Activated CD8-positive, alpha-beta T cell treated with anti-CD3 and anti-CD28 coated beads, Interleukin-2, amount 10 ng/mL, durations not matched to agents 7 days and 5 days (primary cell): ENCODE results near the gene ZNF787. TPM values are rescaled to one million over a fixed set of nuclear protein-coding genes. Genes with fewer than 3 reads are reported as not detected.
A peak's percentile ranks its signal among the peaks of the same experiment; 100 is the strongest.

ENCODE experiments used
- ATAC-seq: fragments of 150-1000 bp; cut with Tn5 transposase; one replicate; pipeline ENCODE4 v1.10.0; 2021; ENCODE audit warnings: moderate library complexity
- CTCF ChIA-PET: fragments of 350-600 bp; sonication (Branson Sonifier 250); formaldehyde crosslinking; loops from one replicate; lab custom pipeline; 2021; ENCODE audit warnings: antibody characterized with exemption; lab: Charles Lee
- POLR2A ChIA-PET: fragments of 350-600 bp; sonication (Branson Sonifier 250); formaldehyde crosslinking; loops from one replicate; lab custom pipeline; 2021; ENCODE audit warnings: antibody characterized with exemption; lab: Charles Lee
- DNase-seq: peaks from one replicate; pipeline ENCODE4 v3.0.0-alpha.2; 2020
- H3K27ac Mint-ChIP-seq: one replicate; pipeline ENCODE4 v1.8.0; 2021; ENCODE audit warnings: mild to moderate bottlenecking, mixed read lengths
- H3K27me3 Mint-ChIP-seq: one replicate; pipeline ENCODE4 v1.8.0; 2021; ENCODE audit warnings: low read depth, mixed read lengths
- H3K36me3 Mint-ChIP-seq: one replicate; pipeline ENCODE4 v1.8.0; 2021; ENCODE audit warnings: low read depth, mixed read lengths
- H3K4me1 Mint-ChIP-seq: one replicate; pipeline ENCODE4 v1.8.0; 2021; ENCODE audit warnings: low read depth, mixed read lengths
- H3K4me3 Mint-ChIP-seq: one replicate; pipeline ENCODE4 v1.8.0; 2021; ENCODE audit warnings: mild to moderate bottlenecking, mixed read lengths
- H3K9me3 Mint-ChIP-seq: one replicate; pipeline ENCODE4 v1.8.0; 2022; ENCODE audit warnings: mixed read lengths; ENCODE audit not compliant: insufficient read depth
- total RNA-seq, 2 experiments: library from RNA; stranded (reverse); gene quantifications; one replicate each; pipeline ENCODE4 v1.2.3, GENCODE V29; 2021

ZNF787 gene
- total RNA-seq, 2 experiments from 2014 or later: 30.4 to 31.3 TPM

GRCh38 chr19:56117889-56118288, 3.2 kb downstream of the ZNF787 start:
- Mint-ChIP-seq H3K27me3 (no peaks in the 10 kb centered on the region), H3K4me1 (peaks cover 48% of the 10 kb centered on the region), H3K9me3 (no peaks in the 10 kb centered on the region), H3K27ac (peak overlapping the region; percentile 69), H3K36me3 (peaks cover 9% of the 10 kb centered on the region), H3K4me3 (no peak overlapping the region)
- DNase-seq: no peak
- ChIA-PET CTCF (no interaction called here), POLR2A (interaction anchor here (1.4 kb wide), 1 partner anchor 23 kb away, joined by 3 read pairs; the partner anchor contains the start of gene ZNF444)
- no peak for ATAC-seq

- H3K4me1 Mint-ChIP-seq: peaks cover 51% of the 10 kb centered on the region
- H3K36me3 Mint-ChIP-seq: peaks cover 9% of the 10 kb centered on the region
- ATAC-seq (no peak), DNase-seq (no peak)
- POLR2A ChIA-PET: interaction anchor here (1.4 kb wide), 1 partner anchor 24 kb away, joined by 3 read pairs; the partner anchor contains the start of gene ZNF444
- H3K9me3 Mint-ChIP-seq: no peaks in the 10 kb centered on the region
- H3K27ac Mint-ChIP-seq: peak overlapping the region; percentile 69
- H3K27me3 Mint-ChIP-seq: no peaks in the 10 kb centered on the region
- CTCF ChIA-PET: no interaction called here
- no peak overlapping the region for H3K4me3 Mint-ChIP-seq
Observed at GRCh38 chr19:56117376-56117884, 3.7 kb downstream of the ZNF787 start.

- Mint-ChIP-seq H3K4me1 (peaks cover 51% of the 10 kb centered on the region), H3K4me3 (no peak overlapping the region), H3K27me3 (no peaks in the 10 kb centered on the region), H3K27ac (no peak overlapping the region), H3K36me3 (peaks cover 9% of the 10 kb centered on the region), H3K9me3 (no peaks in the 10 kb centered on the region)
- ATAC-seq (no peak), DNase-seq (no peak)
- ChIA-PET CTCF (no interaction called here), POLR2A (no interaction called here)
Observed at GRCh38 chr19:56116606-56117005, 4.5 kb downstream of the ZNF787 start.

GRCh38 chr19:56115490-56115889, 5.6 kb downstream of the ZNF787 start:
- POLR2A ChIA-PET: no interaction called here
- CTCF ChIA-PET: no interaction called here
- no peaks in the 10 kb centered on the region for H3K27me3 Mint-ChIP-seq

GRCh38 chr19:56114778-56115110, 6.4 kb downstream of the ZNF787 start:
- ATAC-seq (no peak), DNase-seq (no peak)
- Mint-ChIP-seq H3K9me3 (no peaks in the 10 kb centered on the region), H3K36me3 (peaks cover 4% of the 10 kb centered on the region), H3K4me3 (no peak overlapping the region), H3K27me3 (no peaks in the 10 kb centered on the region), H3K4me1 (peaks cover 48% of the 10 kb centered on the region), H3K27ac (peak overlapping the region; percentile 62)
- CTCF ChIA-PET: no interaction called here
- POLR2A ChIA-PET: no interaction called here

More at GRCh38 chr19:56115490-56115889, 5.6 kb downstream of the ZNF787 start:
- ATAC-seq (no peak), DNase-seq (no peak)
- Mint-ChIP-seq H3K4me3 (no peak overlapping the region), H3K27ac (no peak overlapping the region), H3K4me1 (peaks cover 53% of the 10 kb centered on the region), H3K9me3 (no peaks in the 10 kb centered on the region), H3K36me3 (peaks cover 9% of the 10 kb centered on the region)

- no peaks in the 10 kb centered on the region for H3K9me3 Mint-ChIP-seq
- peaks cover 45% of the 10 kb centered on the region for H3K4me1 Mint-ChIP-seq
- DNase-seq (no peak), ATAC-seq (no peak)
- H3K36me3 Mint-ChIP-seq: peaks cover 1% of the 10 kb centered on the region
- POLR2A ChIA-PET: interaction anchor here (0.6 kb wide), 1 partner anchor 40 kb away, joined by 4 read pairs; no protein-coding TSS in a partner anchor
- H3K27ac Mint-ChIP-seq: peak overlapping the region; percentile 34
- H3K27me3 Mint-ChIP-seq: no peaks in the 10 kb centered on the region
- no peak overlapping the region for H3K4me3 Mint-ChIP-seq
- CTCF ChIA-PET: no interaction called here
Observed at GRCh38 chr19:56114051-56114777, 6.9 kb downstream of the ZNF787 start.

GRCh38 chr19:56113074-56113632, 7.9 kb downstream of the ZNF787 start:
- Mint-ChIP-seq H3K36me3 (peaks cover 1% of the 10 kb centered on the region), H3K9me3 (no peaks in the 10 kb centered on the region), H3K27me3 (no peaks in the 10 kb centered on the region), H3K27ac (no peak overlapping the region), H3K4me3 (no peak overlapping the region), H3K4me1 (peaks cover 45% of the 10 kb centered on the region)
- no peak for ATAC-seq
- POLR2A ChIA-PET: no interaction called here
- CTCF ChIA-PET: no interaction called here
- DNase-seq: no peak

GRCh38 chr19:56112313-56112709, 8.8 kb downstream of the ZNF787 start:
- CTCF ChIA-PET: interaction anchor here (0.9 kb wide), 1 partner anchor 30 kb away, joined by 3 read pairs; no protein-coding TSS in a partner anchor
- Mint-ChIP-seq H3K27ac (peak overlapping the region; percentile 34), H3K4me1 (peaks cover 44% of the 10 kb centered on the region), H3K36me3 (no peaks in the 10 kb centered on the region), H3K27me3 (no peaks in the 10 kb centered on the region), H3K4me3 (no peak overlapping the region), H3K9me3 (no peaks in the 10 kb centered on the region)
- ATAC-seq: no peak
- no peak for DNase-seq
- POLR2A ChIA-PET: interaction anchor here (0.8 to 0.9 kb wide), 2 partner anchors 8 to 31 kb away, joined by 3 to 5 read pairs; partner anchors contain the start of gene ZNF787

GRCh38 chr19:56111601-56112312, 9.3 kb downstream of the ZNF787 start:
- no peaks in the 10 kb centered on the region for H3K27me3 Mint-ChIP-seq
- no peaks in the 10 kb centered on the region for H3K9me3 Mint-ChIP-seq
- H3K4me3 Mint-ChIP-seq: no peak overlapping the region
- no peaks in the 10 kb centered on the region for H3K36me3 Mint-ChIP-seq
- peak; percentile 65 for DNase-seq
- peak; percentile 82 for ATAC-seq
- CTCF ChIA-PET: interaction anchor here (0.9 to 1.1 kb wide), 2 partner anchors 30 to 43 kb away, joined by 3 read pairs; no protein-coding TSS in a partner anchor
- H3K27ac Mint-ChIP-seq: peak overlapping the region; percentile 46
- peaks cover 49% of the 10 kb centered on the region for H3K4me1 Mint-ChIP-seq
- POLR2A ChIA-PET: interaction anchor here (0.8 to 0.9 kb wide), 2 partner anchors 8 to 31 kb away, joined by 3 to 5 read pairs; partner anchors contain the start of gene ZNF787

- H3K4me1 Mint-ChIP-seq: peaks cover 56% of the 10 kb centered on the region
- ATAC-seq: no peak
- no peaks in the 10 kb centered on the region for H3K9me3 Mint-ChIP-seq
Observed at GRCh38 chr19:56110515-56111448, 10.3 kb downstream of the ZNF787 start.

GRCh38 chr19:56109226-56109625, 11.9 kb downstream of the ZNF787 start:
- H3K27me3 Mint-ChIP-seq: no peaks in the 10 kb centered on the region
- no peak for ATAC-seq
- ChIA-PET POLR2A (no interaction called here), CTCF (no interaction called here)
- H3K4me3 Mint-ChIP-seq: no peak overlapping the region
- H3K9me3 Mint-ChIP-seq: no peaks in the 10 kb centered on the region
- H3K27ac Mint-ChIP-seq: no peak overlapping the region
- H3K36me3 Mint-ChIP-seq: peaks cover 6% of the 10 kb centered on the region
- H3K4me1 Mint-ChIP-seq: peaks cover 58% of the 10 kb centered on the region
- no peak for DNase-seq

More at GRCh38 chr19:56110515-56111448, 10.3 kb downstream of the ZNF787 start:
- ChIA-PET CTCF (interaction anchor here (1.1 kb wide), 1 partner anchor 44 kb away, joined by 3 read pairs; no protein-coding TSS in a partner anchor), POLR2A (no interaction called here)
- no peak for DNase-seq
- Mint-ChIP-seq H3K27me3 (no peaks in the 10 kb centered on the region), H3K4me3 (no peak overlapping the region), H3K27ac (no peak overlapping the region), H3K36me3 (peaks cover 6% of the 10 kb centered on the region)
